IMR-90 (cell line): ENCODE data around the gene IDS. TPM values are rescaled to one million over a fixed set of nuclear protein-coding genes. Genes with fewer than 3 reads are reported as not detected.
A peak's percentile ranks its signal among the peaks of the same experiment; 100 is the strongest.

Source experiments
- ATAC-seq: fragments of 200-7000 bp; cut with Tn5 transposase; 2 replicates; pipeline ENCODE4 v1.9.1; 2020; ENCODE audit warnings: low read depth, mild to moderate bottlenecking, moderate library complexity
- BruUV-seq: library from RNA; stranded (reverse); fragments of 400-500 nt; replicated peaks from 2 replicates; lab custom pipeline; 2021; lab: Mats Ljungman, UMichigan
- CTCF ChIA-PET: fragments of 300-600 bp; formaldehyde crosslinking; extraction: SDS; loops from one replicate; lab custom pipeline; 2021; ENCODE audit warnings: antibody characterized with exemption; lab: Yijun Ruan, JAX
- POLR2A ChIA-PET: fragments of 300-600 bp; sonication (Branson Sonifier 250); formaldehyde crosslinking; loops from one replicate; lab custom pipeline; 2022; ENCODE audit warnings: antibody characterized with exemption; ENCODE audit not compliant: unreplicated experiment; lab: Charles Lee
- DNase-seq: peaks from one replicate; pipeline ENCODE4 v3.0.0; 2013
- H2AFZ ChIP-seq: replicated peaks from 2 replicates; pipeline ENCODE3; 2013; ENCODE audit warnings: low read length, mild to moderate bottlenecking; ENCODE audit not compliant: poor library complexity
- H2AK5ac ChIP-seq: 2 replicates; pipeline ENCODE4 v1.6.1; 2013; ENCODE audit warnings: low read depth, low read length, inconsistent platforms
- H2AK9ac ChIP-seq: replicated peaks from 2 replicates; pipeline ENCODE3; 2013; ENCODE audit warnings: mild to moderate bottlenecking, low read depth, low read length, moderate library complexity; ENCODE audit not compliant: poor library complexity
- H2BK120ac ChIP-seq: 2 replicates; pipeline ENCODE4 v1.6.1; 2013; ENCODE audit warnings: low read depth, low read length, inconsistent platforms
- H2BK15ac ChIP-seq: 3 replicates; pipeline ENCODE4 v1.6.1; 2013; ENCODE audit warnings: low read depth, low read length, inconsistent platforms
- H2BK20ac ChIP-seq: 2 replicates; pipeline ENCODE4 v1.6.1; 2013; ENCODE audit warnings: low read depth, mild to moderate bottlenecking, inconsistent platforms, low read length, moderate library complexity
- H2BK5ac ChIP-seq: 2 replicates; pipeline ENCODE4 v1.6.1; 2013; ENCODE audit warnings: mild to moderate bottlenecking, low read depth, low read length, inconsistent platforms; ENCODE audit not compliant: poor library complexity, severe bottlenecking
- H3K14ac ChIP-seq: replicated peaks from 2 replicates; pipeline ENCODE4 v1.6.1; 2013; ENCODE audit warnings: low read depth, low read length, inconsistent platforms
- H3K18ac ChIP-seq: 2 replicates; pipeline ENCODE4 v1.6.1; 2013; ENCODE audit warnings: low read depth, low read length, control low read depth
- H3K23ac ChIP-seq: 2 replicates; pipeline ENCODE4 v1.6.1; 2013; ENCODE audit warnings: low read depth, low read length, inconsistent platforms
- H3K27ac ChIP-seq: 2 replicates; pipeline ENCODE4 v1.5.1; 2013; ENCODE audit warnings: mild to moderate bottlenecking, control low read depth, low read length; ENCODE audit not compliant: insufficient read depth
- H3K27me3 ChIP-seq: 2 replicates; pipeline ENCODE4 v1.6.1; 2013; ENCODE audit warnings: low read length; ENCODE audit not compliant: control insufficient read depth, insufficient read depth
- H3K36me3 ChIP-seq: 2 replicates; pipeline ENCODE4 v1.6.1; 2013; ENCODE audit warnings: low read length, mixed read lengths; ENCODE audit not compliant: control insufficient read depth, insufficient read depth
- H3K4ac ChIP-seq: 2 replicates; pipeline ENCODE4 v1.6.1; 2013; ENCODE audit warnings: low read depth, low read length, inconsistent platforms
- H3K4me1 ChIP-seq: 2 replicates; pipeline ENCODE4 v1.6.1; 2013; ENCODE audit warnings: low read length, mixed read lengths; ENCODE audit not compliant: control insufficient read depth, insufficient read depth
- H3K4me2 ChIP-seq: 2 replicates; pipeline ENCODE4 v1.6.1; 2013; ENCODE audit warnings: low read depth, mild to moderate bottlenecking, control low read depth, low read length, moderate library complexity
- H3K4me3 ChIP-seq: 2 replicates; pipeline ENCODE4 v1.5.1; 2013; ENCODE audit warnings: low read depth, mild to moderate bottlenecking, control low read depth, low read length, moderate library complexity; ENCODE audit not compliant: insufficient read depth
- H3K56ac ChIP-seq: 2 replicates; pipeline ENCODE4 v1.6.1; 2013; ENCODE audit warnings: low read length, inconsistent platforms; ENCODE audit not compliant: insufficient read depth; ENCODE audit errors: extremely low read depth
- H3K79me1 ChIP-seq, 2 experiments: 2 replicates each; pipeline ENCODE4 v1.6.1; 2013; ENCODE audit warnings: low read length in 2 of 2, inconsistent platforms in 1 of 2, low read depth in 1 of 2
- H3K9ac ChIP-seq: 2 replicates; pipeline ENCODE4 v1.6.1; 2013; ENCODE audit warnings: low read depth, low read length, control low read depth
- H3K9me1 ChIP-seq: 2 replicates; pipeline ENCODE4 v1.6.1; 2013; ENCODE audit warnings: low read length, inconsistent platforms; ENCODE audit not compliant: insufficient read depth
- H3K9me3 ChIP-seq: 2 replicates; pipeline ENCODE4 v1.6.1; 2013; ENCODE audit warnings: low read length; ENCODE audit not compliant: control insufficient read depth, insufficient read depth
- H4K20me1 ChIP-seq: 2 replicates; pipeline ENCODE4 v1.6.1; 2013; ENCODE audit warnings: low read length, inconsistent platforms; ENCODE audit not compliant: insufficient read depth
- H4K5ac ChIP-seq: 2 replicates; pipeline ENCODE4 v1.6.1; 2013; ENCODE audit warnings: mild to moderate bottlenecking, low read depth, low read length, control low read depth
- H4K8ac ChIP-seq, 2 experiments: 2 replicates each; pipeline ENCODE4 v1.6.1; 2013; ENCODE audit warnings: low read depth in 2 of 2, low read length in 2 of 2, control low read depth in 1 of 2, inconsistent platforms in 1 of 2
- H4K91ac ChIP-seq: 2 replicates; pipeline ENCODE4 v1.6.1; 2013; ENCODE audit warnings: low read depth, low read length, inconsistent platforms; ENCODE audit not compliant: insufficient read depth
- CEBPB ChIP-seq: IDR thresholded peaks from 2 replicates; pipeline ENCODE4 v1.6.1; 2012; ENCODE audit warnings: low read depth, low read length, improper control_type of control experiment
- CTCF ChIP-seq: conservative IDR thresholded peaks from 2 replicates; pipeline ENCODE4 v1.5.1; 2012; ENCODE audit warnings: mild to moderate bottlenecking, low read depth, low read length, improper control_type of control experiment
- WGBS, 2 experiments: methylation state at CpG; one replicate each; pipeline versions ENCODE4 v1.1.5 to v1.1.7; 2013; ENCODE audit warnings: missing lambda C conversion rate in 2 of 2; ENCODE audit not compliant: insufficient read length in 1 of 2; ENCODE audit errors: extremely low coverage in 2 of 2; 5-methylcytosine and 5-hydroxymethylcytosine counted together
- dilution Hi-C: fragments of 300-500 bp; cut with HindIII; formaldehyde crosslinking; loops from one replicate; pipeline ENCODE4 v1.14.3; 2018; ENCODE audit warnings: low sequenced_read_pairs; ENCODE audit not compliant: unreplicated experiment
- in situ Hi-C: fragments of 300-500 bp; cut with MboI; formaldehyde crosslinking; loops from 3 replicates; pipeline ENCODE4 v1.14.3; 2019; ENCODE audit warnings: low sequenced_read_pairs, inconsistent platforms, mixed read lengths
- intact Hi-C: fragments of 100-400 bp; cut with micrococcal nuclease; formaldehyde crosslinking; loops from 2 replicates; pipeline ENCODE4 v1.10.0; 2022
- polyA plus RNA-seq, 3 experiments: library from polyadenylated mRNA; depleted of rRNA; stranded (reverse); fragments of >200 nt; gene quantifications; 2 replicates each; pipeline ENCODE4 v1.2.3, GENCODE V29; 2012; ENCODE audit warnings: low replicate concordance in 1 of 3
- total RNA-seq: library from RNA; depleted of rRNA; stranded (reverse); fragments of >200 nt; gene quantifications from 2 replicates; pipeline ENCODE4 v1.2.3, GENCODE V29; 2012
- TF ChIP-seq, protein P1 (sequence below): fragments of 150-350 bp; IDR thresholded peaks from 2 replicates; pipeline ENCODE4 v1.6.1; 2017; ENCODE audit warnings: mild to moderate bottlenecking, antibody characterized with exemption, low read length, low read depth

IDS gene
- total and polyA plus RNA-seq, 2 of the 4 experiments (the other 2 are of a cell fraction), result 26.3 to 56.9 TPM

- BruUV-seq, result no TSS peak
- POLR2A ChIA-PET, result no interaction called here
- intact Hi-C loops, result no loop called here
Observed at GRCh38 chrX:149493567-149494562, 11.2 kb downstream of the IDS start.

More at GRCh38 chrX:149493567-149494562, 11.2 kb downstream of the IDS start:
- no peak overlapping the region for H3K18ac ChIP-seq
- no peak overlapping the region for H2BK5ac ChIP-seq
- H2AFZ ChIP-seq, result no peak overlapping the region
- H2BK20ac ChIP-seq, result no peak overlapping the region
- no peak overlapping the region for H2BK15ac ChIP-seq
- DNase-seq (no peak), ATAC-seq (no peak)
- TF ChIP-seq CEBPB, result no peak
- TF ChIP-seq, protein P1, sequence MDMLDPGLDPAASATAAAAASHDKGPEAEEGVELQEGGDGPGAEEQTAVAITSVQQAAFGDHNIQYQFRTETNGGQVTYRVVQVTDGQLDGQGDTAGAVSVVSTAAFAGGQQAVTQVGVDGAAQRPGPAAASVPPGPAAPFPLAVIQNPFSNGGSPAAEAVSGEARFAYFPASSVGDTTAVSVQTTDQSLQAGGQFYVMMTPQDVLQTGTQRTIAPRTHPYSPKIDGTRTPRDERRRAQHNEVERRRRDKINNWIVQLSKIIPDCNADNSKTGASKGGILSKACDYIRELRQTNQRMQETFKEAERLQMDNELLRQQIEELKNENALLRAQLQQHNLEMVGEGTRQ, result no peak
- TF ChIP-seq CTCF, result peak; percentile 6; the same call in 1 of the 2 replicates
- no peak overlapping the region for H3K4me2 ChIP-seq
- H3K27ac ChIP-seq, result no peak overlapping the region
- H3K23ac ChIP-seq, result no peak overlapping the region
- H3K9me1 ChIP-seq, result peaks cover 4% of the 10 kb centered on the region; the same call in 1 of the 2 replicates
- no peak overlapping the region for H2AK5ac ChIP-seq
- dilution Hi-C loops (no loop called here), in situ Hi-C loops (no loop called here)
- H2AK9ac ChIP-seq, result no peak overlapping the region
- H4K8ac ChIP-seq, result no peak overlapping the region
- H3K79me1 ChIP-seq, result no peaks in the 10 kb centered on the region; a peak in 1 of 4 replicates
- no peaks in the 10 kb centered on the region for H3K4me1 ChIP-seq
- H3K56ac ChIP-seq, result no peak overlapping the region
- H4K91ac ChIP-seq, result no peak overlapping the region
- H3K27me3 ChIP-seq, result no peaks in the 10 kb centered on the region
- no peaks in the 10 kb centered on the region for H3K9me3 ChIP-seq
- H4K5ac ChIP-seq, result no peak overlapping the region
- no peak overlapping the region for H3K14ac ChIP-seq
- no peak overlapping the region for H3K4me3 ChIP-seq
- no peaks in the 10 kb centered on the region for H4K20me1 ChIP-seq
- H3K36me3 ChIP-seq, result peaks cover 33% of the 10 kb centered on the region
- H3K4ac ChIP-seq, result no peak overlapping the region
- no peak overlapping the region for H2BK120ac ChIP-seq
- CTCF ChIA-PET, result no interaction called here
- H3K9ac ChIP-seq, result no peak overlapping the region
- 67% methylated on average over 4 of the region's 13 CpGs; no CpG with 5 or more reads in 1 of the 2 experiments for WGBS, 2 experiments
